ENCODE results near the gene FMN1. TPM values are rescaled to one million over a fixed set of nuclear protein-coding genes. Genes with fewer than 3 reads are reported as not detected.

The FMN1 gene
- total RNA-seq, 2 donors from 2014 or later = 26.9 to 27.5 TPM

- DNase-seq (ENCODE audit: low spot score) = no peak
- no peaks in the 10 kb centered on the region for H3K9me3 ChIP-seq
- H3K4me1 ChIP-seq (ENCODE audit: control insufficient read depth in 1 of 2, low read depth in 2 of 2) = no peaks in the 10 kb centered on the region
- ATAC-seq (ENCODE audit: insufficient number of reproducible peaks, low FRiP score, low read depth) = no peak
- H3K36me3 ChIP-seq = no peaks in the 10 kb centered on the region
- no peak overlapping the region for H3K4me3 ChIP-seq
- H3K27me3 ChIP-seq (replicated peaks; ENCODE audit: insufficient read depth) = no peaks in the 10 kb centered on the region
- H3K27ac ChIP-seq = no peak overlapping the region
- no peak for TF ChIP-seq CTCF (IDR thresholded peaks at IDR 0.05)
Measured at GRCh38 chr15:32765236-32765635, 429.3 kb downstream of the FMN1 start.

- ATAC-seq (ENCODE audit: insufficient number of reproducible peaks, low FRiP score, low read depth) (no peak), DNase-seq (ENCODE audit: low spot score) (no peak)
- no peak for TF ChIP-seq CTCF (IDR thresholded peaks at IDR 0.05)
- Histone ChIP-seq H3K36me3 (no peaks in the 10 kb centered on the region), H3K4me1 (ENCODE audit: control insufficient read depth in 1 of 2, low read depth in 2 of 2) (no peaks in the 10 kb centered on the region), H3K9me3 (no peaks in the 10 kb centered on the region), H3K27ac (no peak overlapping the region), H3K4me3 (no peak overlapping the region), H3K27me3 (replicated peaks; ENCODE audit: insufficient read depth) (no peaks in the 10 kb centered on the region)
Measured at GRCh38 chr15:32763295-32763694, 431.2 kb downstream of the FMN1 start.

- no peaks in the 10 kb centered on the region for H3K27me3 ChIP-seq (replicated peaks; ENCODE audit: insufficient read depth)
- no peak overlapping the region for H3K27ac ChIP-seq
- TF ChIP-seq CTCF (IDR thresholded peaks at IDR 0.05) = no peak
- no peaks in the 10 kb centered on the region for H3K36me3 ChIP-seq
- H3K9me3 ChIP-seq = no peaks in the 10 kb centered on the region
- H3K4me1 ChIP-seq (ENCODE audit: control insufficient read depth in 1 of 2, low read depth in 2 of 2) = no peaks in the 10 kb centered on the region
- DNase-seq (ENCODE audit: low spot score) = no peak
- H3K4me3 ChIP-seq = no peak overlapping the region
- ATAC-seq (ENCODE audit: insufficient number of reproducible peaks, low FRiP score, low read depth) = no peak
Measured at GRCh38 chr15:32757426-32757825, 437.1 kb downstream of the FMN1 start.

GRCh38 chr15:32750979-32751378, 443.5 kb downstream of the FMN1 start:
- no peak overlapping the region for H3K27ac ChIP-seq
- no peaks in the 10 kb centered on the region for H3K27me3 ChIP-seq (replicated peaks; ENCODE audit: insufficient read depth)
- H3K4me1 ChIP-seq (ENCODE audit: control insufficient read depth in 1 of 2, low read depth in 2 of 2) = no peaks in the 10 kb centered on the region
- H3K4me3 ChIP-seq = no peak overlapping the region
- ATAC-seq (ENCODE audit: insufficient number of reproducible peaks, low FRiP score, low read depth) (no peak), DNase-seq (ENCODE audit: low spot score) (no peak)
- TF ChIP-seq CTCF (IDR thresholded peaks at IDR 0.05) = no peak
- H3K36me3 ChIP-seq = no peaks in the 10 kb centered on the region
- no peaks in the 10 kb centered on the region for H3K9me3 ChIP-seq

- no peak overlapping the region for H3K27ac ChIP-seq
- H3K36me3 ChIP-seq = no peaks in the 10 kb centered on the region
- ATAC-seq (ENCODE audit: insufficient number of reproducible peaks, low FRiP score, low read depth) (no peak), DNase-seq (ENCODE audit: low spot score) (no peak)
- H3K27me3 ChIP-seq (replicated peaks; ENCODE audit: insufficient read depth) = no peaks in the 10 kb centered on the region
- H3K9me3 ChIP-seq = no peaks in the 10 kb centered on the region
- H3K4me3 ChIP-seq = no peak overlapping the region
- TF ChIP-seq CTCF (IDR thresholded peaks at IDR 0.05) = no peak
- H3K4me1 ChIP-seq (ENCODE audit: control insufficient read depth in 1 of 2, low read depth in 2 of 2) = no peaks in the 10 kb centered on the region
Measured at GRCh38 chr15:32747921-32748342, 446.6 kb downstream of the FMN1 start.
